ENCODE measurements around the gene PSAPL1. TPM values are rescaled to one million over a fixed set of nuclear protein-coding genes. Genes with fewer than 3 reads are reported as not detected.
"Not testable (repeated sequence)": the region's sequence is repeated elsewhere in the genome, so short reads cannot be mapped to it uniquely, and the experiment has no call there.

PSAPL1 gene
- total RNA-seq, 1 donor from 2014 or later, result not detected

GRCh38 chr4:7457201-7458065 is 22.7 kb upstream of the PSAPL1 start:
- no peak for ATAC-seq (ENCODE audit: low read depth)
- no peak for DNase-seq
- TF ChIP-seq, protein P1, sequence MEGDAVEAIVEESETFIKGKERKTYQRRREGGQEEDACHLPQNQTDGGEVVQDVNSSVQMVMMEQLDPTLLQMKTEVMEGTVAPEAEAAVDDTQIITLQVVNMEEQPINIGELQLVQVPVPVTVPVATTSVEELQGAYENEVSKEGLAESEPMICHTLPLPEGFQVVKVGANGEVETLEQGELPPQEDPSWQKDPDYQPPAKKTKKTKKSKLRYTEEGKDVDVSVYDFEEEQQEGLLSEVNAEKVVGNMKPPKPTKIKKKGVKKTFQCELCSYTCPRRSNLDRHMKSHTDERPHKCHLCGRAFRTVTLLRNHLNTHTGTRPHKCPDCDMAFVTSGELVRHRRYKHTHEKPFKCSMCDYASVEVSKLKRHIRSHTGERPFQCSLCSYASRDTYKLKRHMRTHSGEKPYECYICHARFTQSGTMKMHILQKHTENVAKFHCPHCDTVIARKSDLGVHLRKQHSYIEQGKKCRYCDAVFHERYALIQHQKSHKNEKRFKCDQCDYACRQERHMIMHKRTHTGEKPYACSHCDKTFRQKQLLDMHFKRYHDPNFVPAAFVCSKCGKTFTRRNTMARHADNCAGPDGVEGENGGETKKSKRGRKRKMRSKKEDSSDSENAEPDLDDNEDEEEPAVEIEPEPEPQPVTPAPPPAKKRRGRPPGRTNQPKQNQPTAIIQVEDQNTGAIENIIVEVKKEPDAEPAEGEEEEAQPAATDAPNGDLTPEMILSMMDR (IDR thresholded peaks at IDR 0.05), result no peak
- intact Hi-C loops (cut with micrococcal nuclease), result no loop called here
- H3K27ac Mint-ChIP-seq, result no peak overlapping the region
- no peak overlapping the region for H3K4me3 Mint-ChIP-seq
- no peaks in the 10 kb centered on the region for H3K36me3 Mint-ChIP-seq (ENCODE audit: low read depth)
- ChIA-PET POLR2A (no interaction called here), CTCF (no interaction called here)
- H3K27me3 Mint-ChIP-seq, result no peaks in the 10 kb centered on the region
- no peaks in the 10 kb centered on the region for H3K4me1 Mint-ChIP-seq
- no peaks in the 10 kb centered on the region for H3K9me3 Mint-ChIP-seq

DNA sequence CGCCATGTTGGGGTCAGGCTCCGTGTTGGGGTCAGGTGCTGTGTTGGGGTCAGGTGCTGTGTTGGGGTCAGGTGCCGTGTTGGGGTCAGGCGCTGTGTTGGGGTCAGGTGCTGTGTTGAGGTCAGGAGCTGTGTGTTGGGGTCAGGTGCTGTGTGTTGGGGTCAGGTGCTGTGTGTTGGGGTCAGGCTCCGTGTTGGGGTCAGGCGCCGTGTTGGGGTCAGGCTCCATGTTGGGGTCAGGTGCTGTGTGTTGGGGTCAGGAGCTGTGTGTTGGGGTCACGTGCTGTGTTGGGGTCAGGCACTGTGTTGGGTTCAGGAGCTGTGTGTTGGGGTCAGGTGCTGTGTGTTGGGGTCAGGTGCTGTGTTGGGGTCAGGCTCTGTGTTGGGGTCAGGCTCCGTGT is 18.1 kb upstream of the PSAPL1 start:
- H3K4me1 Mint-ChIP-seq; H3K4me3 Mint-ChIP-seq; H3K9me3 Mint-ChIP-seq; CTCF ChIA-PET; H3K36me3 Mint-ChIP-seq (ENCODE audit: low read depth); ATAC-seq (ENCODE audit: low read depth); POLR2A ChIA-PET; DNase-seq; intact Hi-C loops (cut with micrococcal nuclease); H3K27me3 Mint-ChIP-seq; H3K27ac Mint-ChIP-seq: not testable (repeated sequence)

DNA sequence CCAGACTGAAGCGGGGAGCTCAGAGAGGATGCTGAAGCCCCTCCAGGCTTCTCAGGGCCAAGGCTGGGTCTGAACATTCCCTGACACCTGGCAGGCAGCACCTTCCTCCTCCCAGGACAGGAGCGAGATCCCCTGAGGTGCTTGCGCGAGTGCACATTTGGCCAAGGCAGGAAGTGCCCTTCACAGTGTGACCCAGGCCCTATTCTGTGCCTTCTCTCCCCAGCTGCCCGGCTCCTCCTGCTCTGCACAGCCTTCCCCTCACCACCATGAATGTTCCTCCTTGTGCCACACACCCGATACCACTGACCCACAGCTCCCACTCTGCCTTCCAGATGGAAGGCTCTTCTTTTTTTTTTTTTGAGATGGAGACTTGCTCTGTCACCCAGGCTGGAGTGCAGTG is 17.1 kb upstream of the PSAPL1 start:
- Mint-ChIP-seq H3K27ac (no peak overlapping the region), H3K36me3 (ENCODE audit: low read depth) (no peaks in the 10 kb centered on the region), H3K4me3 (no peak overlapping the region), H3K9me3 (no peaks in the 10 kb centered on the region), H3K4me1 (no peaks in the 10 kb centered on the region), H3K27me3 (no peaks in the 10 kb centered on the region)
- intact Hi-C loops (cut with micrococcal nuclease), result no loop called here
- POLR2A ChIA-PET, result no interaction called here
- no peak for DNase-seq
- CTCF ChIA-PET, result no interaction called here
- ATAC-seq (ENCODE audit: low read depth), result no peak
- TF ChIP-seq, protein P1 (IDR thresholded peaks at IDR 0.05), result no peak

DNA sequence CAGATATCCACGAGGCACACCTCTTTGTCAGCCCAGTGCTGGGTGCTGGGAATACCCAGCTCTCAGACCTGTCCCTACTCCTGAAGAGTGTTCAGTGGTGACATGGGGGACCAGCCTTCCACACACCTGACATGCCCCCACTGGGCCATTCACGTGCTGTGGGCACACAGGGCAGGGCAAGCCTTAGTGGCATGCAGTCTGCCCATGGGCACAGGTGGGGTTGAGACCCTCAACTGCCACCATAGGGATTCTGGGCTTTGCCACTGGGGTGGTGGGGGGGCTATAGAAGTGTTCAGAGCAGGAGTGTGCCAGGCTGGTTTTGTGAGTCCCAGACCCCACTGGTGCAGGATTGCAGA is 16.7 kb upstream of the PSAPL1 start:
- intact Hi-C loops (cut with micrococcal nuclease), result no loop called here
- H3K27ac Mint-ChIP-seq, result no peak overlapping the region

DNA sequence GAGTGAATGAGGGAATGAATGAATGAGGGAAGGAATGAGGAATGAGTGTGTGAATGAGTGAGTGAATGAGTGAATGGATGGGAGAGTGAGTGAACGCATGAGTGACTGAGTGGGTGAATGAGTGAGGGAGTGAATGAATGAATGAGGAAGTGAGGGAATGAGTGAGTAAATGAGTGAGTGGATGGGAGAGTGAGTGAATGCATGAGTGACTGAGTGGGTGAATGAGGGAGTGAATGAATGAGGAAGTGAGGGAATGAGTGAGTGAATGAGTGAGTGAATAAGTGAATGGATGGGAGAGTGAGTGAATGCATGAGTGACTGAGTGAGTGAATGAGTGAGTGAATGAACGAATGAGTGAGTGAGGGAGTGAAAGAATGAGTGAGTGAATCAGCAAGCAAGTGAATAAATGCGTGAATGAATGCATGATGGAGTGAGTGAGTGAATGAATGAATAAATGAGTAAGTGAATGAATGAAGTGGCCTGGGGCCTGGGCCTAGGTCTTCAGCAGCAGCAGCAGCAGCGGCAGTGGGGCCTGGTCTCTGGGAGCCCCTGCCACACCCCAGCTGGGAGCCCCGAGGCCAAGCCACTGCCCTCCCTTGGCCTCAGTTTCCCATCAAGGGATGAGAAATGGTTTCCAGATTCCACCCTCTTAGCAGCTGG is 16.2 kb upstream of the PSAPL1 start:
- TF ChIP-seq, protein P1 (IDR thresholded peaks at IDR 0.05), result no peak
- Mint-ChIP-seq H3K27ac (no peak overlapping the region), H3K27me3 (no peaks in the 10 kb centered on the region), H3K4me1 (no peaks in the 10 kb centered on the region), H3K9me3 (no peaks in the 10 kb centered on the region), H3K36me3 (ENCODE audit: low read depth) (no peaks in the 10 kb centered on the region), H3K4me3 (no peak overlapping the region)
- ATAC-seq (ENCODE audit: low read depth), result no peak
- CTCF ChIA-PET, result no interaction called here
- no peak for DNase-seq
- POLR2A ChIA-PET, result no interaction called here
- intact Hi-C loops (cut with micrococcal nuclease), result no loop called here

More for the DNA sequence above, 16.7 kb upstream of the PSAPL1 start:
- POLR2A ChIA-PET, result no interaction called here
- TF ChIP-seq, protein P1 (IDR thresholded peaks at IDR 0.05), result no peak
- CTCF ChIA-PET, result no interaction called here
- Mint-ChIP-seq H3K4me3 (no peak overlapping the region), H3K36me3 (ENCODE audit: low read depth) (no peaks in the 10 kb centered on the region), H3K27me3 (no peaks in the 10 kb centered on the region), H3K9me3 (no peaks in the 10 kb centered on the region), H3K4me1 (no peaks in the 10 kb centered on the region)
- DNase-seq (no peak), ATAC-seq (ENCODE audit: low read depth) (no peak)
